Fibroblast of lung (primary cell): Measurements from ENCODE around the gene VSIG1. TPM values are rescaled to one million over a fixed set of nuclear protein-coding genes. Genes with fewer than 3 reads are reported as not detected.
A peak's percentile ranks its signal among the peaks of the same experiment; 100 is the strongest.

Experiments used
- DNase-seq, 2 donors: peaks; one replicate each; pipeline versions ENCODE4 v3.0.0 to v3.0.0-alpha.2; 2010; ENCODE audit warnings: low read depth in 2 of 2
- H2AFZ ChIP-seq: 2 replicates; pipeline ENCODE4 v1.5.1; 2012; ENCODE audit warnings: low read length, control low read depth, inconsistent platforms
- H3K27ac ChIP-seq: 2 replicates; pipeline ENCODE4 v1.5.1; 2011; ENCODE audit warnings: low read length, control low read depth; ENCODE audit not compliant: insufficient read depth
- H3K27me3 ChIP-seq: 2 replicates; pipeline ENCODE4 v1.5.1; 2011; ENCODE audit warnings: mild to moderate bottlenecking, low read length; ENCODE audit not compliant: control insufficient read depth, insufficient read depth
- H3K36me3 ChIP-seq: 2 replicates; pipeline ENCODE4 v1.5.1; 2011; ENCODE audit warnings: low read length; ENCODE audit not compliant: control insufficient read depth, insufficient read depth
- H3K4me1 ChIP-seq: 2 replicates; pipeline ENCODE4 v1.5.1; 2011; ENCODE audit warnings: low read length; ENCODE audit not compliant: control insufficient read depth, insufficient read depth; ENCODE audit errors: extremely low read depth
- H3K4me2 ChIP-seq: 2 replicates; pipeline ENCODE4 v1.5.1; 2011; ENCODE audit warnings: low read length, control low read depth; ENCODE audit not compliant: insufficient read depth; ENCODE audit errors: extremely low read depth
- H3K4me3 ChIP-seq, 4 experiments: fragments of 200-600 bp in 1 of 4; sonication (generic) in 1 of 4; replicated peaks in 1 of 4; 2 replicates each; pipeline ENCODE4 v1.5.1; 2011 to 2016; ENCODE audit warnings: low read length in 4 of 4, low read depth in 3 of 4, mild to moderate bottlenecking in 3 of 4, control low read depth in 2 of 4, inconsistent platforms in 1 of 4, mixed read lengths in 1 of 4; ENCODE audit not compliant: insufficient read depth in 1 of 4; ENCODE audit errors: control extremely low read depth in 1 of 4
- H3K79me2 ChIP-seq: 2 replicates; pipeline ENCODE4 v1.5.1; 2012; ENCODE audit warnings: mild to moderate bottlenecking, low read length, inconsistent platforms; ENCODE audit not compliant: control insufficient read depth, insufficient read depth
- H3K9ac ChIP-seq: 2 replicates; pipeline ENCODE4 v1.5.1; 2011; ENCODE audit warnings: mild to moderate bottlenecking, low read length, control low read depth; ENCODE audit not compliant: insufficient read depth
- H3K9me3 ChIP-seq: 2 replicates; pipeline ENCODE4 v1.5.1; 2012; ENCODE audit warnings: low read depth, low read length; ENCODE audit not compliant: control insufficient read depth, insufficient read depth
- H4K20me1 ChIP-seq: 2 replicates; pipeline ENCODE4 v1.5.1; 2011; ENCODE audit warnings: low read length; ENCODE audit not compliant: control insufficient read depth, insufficient read depth; ENCODE audit errors: extremely low read depth
- EZH2 ChIP-seq: IDR thresholded peaks from 2 replicates; pipeline ENCODE4 v1.5.1; 2012; ENCODE audit warnings: low read length, control low read depth, mild to moderate bottlenecking; ENCODE audit errors: missing control alignments
- polyA plus RNA-seq, 2 donors: library from polyadenylated mRNA; depleted of rRNA in 1 of 2; stranded (reverse) in 1 of 2; unstranded in 1 of 2; fragments of >200 nt; gene quantifications; 2 replicates each; pipeline ENCODE4 v1.2.1, GENCODE V29; 2011 to 2012; ENCODE audit warnings: missing spikeins in 1 of 2
- total RNA-seq: library from RNA; depleted of rRNA; stranded (reverse); fragments of >200 nt; gene quantifications from 2 replicates; pipeline ENCODE4 v1.2.1, GENCODE V29; 2014
- TF ChIP-seq, protein P1 (sequence below), 2 donors: IDR thresholded peaks in 1 of 2; conservative IDR thresholded peaks in 1 of 2; 1 replicate in 1 of 2; 2 replicates in 1 of 2; pipeline ENCODE4 v1.5.1; 2011 to 2012; ENCODE audit warnings: low read length in 2 of 2, control low read depth in 1 of 2, inconsistent platforms in 1 of 2, low read depth in 1 of 2, mild to moderate bottlenecking in 1 of 2

VSIG1 gene
- total and polyA plus RNA-seq, 2 donors (not counting 1 experiment from before 2014, with no cell fraction given), result 0.20 TPM; not detected in 1

DNA sequence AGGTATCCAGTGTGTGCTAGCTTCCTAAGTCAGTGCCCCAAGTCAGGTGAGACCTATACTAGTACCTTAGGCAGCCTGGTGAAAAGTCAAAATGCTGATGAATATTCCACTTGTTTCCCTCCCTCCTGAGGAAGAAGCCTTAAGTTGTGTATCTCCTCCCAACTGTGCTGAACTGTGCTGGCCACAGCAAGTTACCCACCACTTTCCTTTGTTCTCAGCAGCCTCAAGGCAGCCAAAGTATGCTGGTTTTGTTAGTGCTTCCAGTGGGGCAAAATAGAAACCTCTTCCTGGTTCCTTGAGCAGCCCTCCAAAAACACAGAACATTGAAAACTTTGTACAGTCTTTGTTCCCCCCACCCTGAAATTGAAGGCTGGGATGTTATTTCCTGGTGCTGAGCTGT is 60.6 kb downstream of the VSIG1 start:
- H3K36me3 ChIP-seq, result no peaks in the 10 kb centered on the region
- H3K9me3 ChIP-seq, result no peaks in the 10 kb centered on the region
- no peak overlapping the region for H3K9ac ChIP-seq
- H3K4me1 ChIP-seq, result no peaks in the 10 kb centered on the region
- no peak for DNase-seq
- no peak for TF ChIP-seq EZH2
- no peak overlapping the region for H3K27ac ChIP-seq
- H4K20me1 ChIP-seq, result no peaks in the 10 kb centered on the region
- no peaks in the 10 kb centered on the region for H3K79me2 ChIP-seq
- no peak overlapping the region for H3K4me2 ChIP-seq
- H3K4me3 ChIP-seq, result no peak overlapping the region
- no peaks in the 10 kb centered on the region for H3K27me3 ChIP-seq
- no peak overlapping the region for H2AFZ ChIP-seq

- Histone ChIP-seq H2AFZ (no peak overlapping the region), H3K4me2 (no peak overlapping the region), H3K4me3 (no peak overlapping the region), H3K27ac (no peak overlapping the region), H3K9ac (no peak overlapping the region), H3K79me2 (no peaks in the 10 kb centered on the region), H3K9me3 (no peaks in the 10 kb centered on the region), H3K4me1 (no peaks in the 10 kb centered on the region), H3K27me3 (no peaks in the 10 kb centered on the region), H4K20me1 (no peaks in the 10 kb centered on the region), H3K36me3 (no peaks in the 10 kb centered on the region)
- TF ChIP-seq EZH2, result no peak
- TF ChIP-seq, protein P1, sequence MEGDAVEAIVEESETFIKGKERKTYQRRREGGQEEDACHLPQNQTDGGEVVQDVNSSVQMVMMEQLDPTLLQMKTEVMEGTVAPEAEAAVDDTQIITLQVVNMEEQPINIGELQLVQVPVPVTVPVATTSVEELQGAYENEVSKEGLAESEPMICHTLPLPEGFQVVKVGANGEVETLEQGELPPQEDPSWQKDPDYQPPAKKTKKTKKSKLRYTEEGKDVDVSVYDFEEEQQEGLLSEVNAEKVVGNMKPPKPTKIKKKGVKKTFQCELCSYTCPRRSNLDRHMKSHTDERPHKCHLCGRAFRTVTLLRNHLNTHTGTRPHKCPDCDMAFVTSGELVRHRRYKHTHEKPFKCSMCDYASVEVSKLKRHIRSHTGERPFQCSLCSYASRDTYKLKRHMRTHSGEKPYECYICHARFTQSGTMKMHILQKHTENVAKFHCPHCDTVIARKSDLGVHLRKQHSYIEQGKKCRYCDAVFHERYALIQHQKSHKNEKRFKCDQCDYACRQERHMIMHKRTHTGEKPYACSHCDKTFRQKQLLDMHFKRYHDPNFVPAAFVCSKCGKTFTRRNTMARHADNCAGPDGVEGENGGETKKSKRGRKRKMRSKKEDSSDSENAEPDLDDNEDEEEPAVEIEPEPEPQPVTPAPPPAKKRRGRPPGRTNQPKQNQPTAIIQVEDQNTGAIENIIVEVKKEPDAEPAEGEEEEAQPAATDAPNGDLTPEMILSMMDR (conservative IDR thresholded peaks at IDR 0.05 in 1 of 2, IDR thresholded peaks at IDR 0.05 in 1 of 2; ENCODE audit: low read depth in 1 of 2, low read length in 2 of 2), result no peak
- no peak for DNase-seq
Observed at GRCh38 chrX:108114541-108114940, 69.7 kb downstream of the VSIG1 start.

DNA sequence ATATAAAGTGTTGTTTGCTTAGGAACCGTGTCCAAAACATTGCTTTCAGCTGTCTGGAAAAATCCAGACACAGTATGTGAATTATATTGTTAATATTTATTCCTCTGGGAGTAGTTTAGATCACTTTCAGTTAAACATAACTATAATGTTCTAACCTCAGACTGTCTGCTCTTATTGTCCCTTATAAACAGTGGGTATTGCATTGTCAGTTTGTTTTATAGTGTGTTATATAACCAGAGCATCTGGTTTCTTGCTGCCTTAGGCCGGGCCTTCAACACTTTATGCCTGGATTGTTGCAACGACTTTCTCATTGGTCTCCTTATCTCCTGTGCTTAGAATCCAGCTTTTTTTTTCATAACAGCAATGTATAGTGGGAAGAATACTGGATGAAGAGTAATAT is 73.1 kb downstream of the VSIG1 start:
- Histone ChIP-seq H3K4me2 (no peak overlapping the region), H3K79me2 (no peaks in the 10 kb centered on the region), H3K4me1 (no peaks in the 10 kb centered on the region), H2AFZ (no peak overlapping the region), H3K36me3 (no peaks in the 10 kb centered on the region), H3K27ac (no peak overlapping the region), H3K9me3 (no peaks in the 10 kb centered on the region), H3K4me3 (no peak overlapping the region), H3K27me3 (no peaks in the 10 kb centered on the region), H4K20me1 (no peaks in the 10 kb centered on the region), H3K9ac (no peak overlapping the region)
- DNase-seq, result peak in 1 of 2 donors; percentile 25
- no peak for TF ChIP-seq EZH2
- TF ChIP-seq, protein P1 (conservative IDR thresholded peaks at IDR 0.05 in 1 of 2, IDR thresholded peaks at IDR 0.05 in 1 of 2; ENCODE audit: low read depth in 1 of 2, low read length in 2 of 2), result no peak
